HG03565 (cell line): ENCODE measurements around the gene KLK14.

ENCODE experiments used
- ATAC-seq: cut with Tn5 transposase; IDR thresholded peaks from one replicate; pipeline ENCODE4 v1.9.1; 2021; ENCODE audit warnings: mild to moderate bottlenecking, moderate library complexity; ENCODE audit not compliant: unreplicated experiment

KLK14 gene

GRCh38 chr19:51086153-51086850, 3.6 kb upstream of the KLK14 start:
- no peak for ATAC-seq

GRCh38 chr19:51084505-51084904, 1.8 kb upstream of the KLK14 start:
- no peak for ATAC-seq

- no peak for ATAC-seq
Observed at GRCh38 chr19:51083783-51084182, 1.1 kb upstream of the KLK14 start.

- no peak for ATAC-seq
Observed at GRCh38 chr19:51083181-51083580, 494 bp upstream of the KLK14 start.

- ATAC-seq = no peak
Observed at GRCh38 chr19:51081476-51081875, 1.2 kb downstream of the KLK14 start.

GRCh38 chr19:51079481-51080110, 3.1 kb downstream of the KLK14 start:
- no peak for ATAC-seq

- no peak for ATAC-seq
Observed at GRCh38 chr19:51078731-51079130, 4.0 kb downstream of the KLK14 start.

- ATAC-seq = no peak
Observed at GRCh38 chr19:51078104-51078503, 4.6 kb downstream of the KLK14 start.

- no peak for ATAC-seq
Observed at GRCh38 chr19:51076631-51077213, 6.0 kb downstream of the KLK14 start.

GRCh38 chr19:51075998-51076397, 6.7 kb downstream of the KLK14 start:
- no peak for ATAC-seq

GRCh38 chr19:51071095-51071405, 11.6 kb downstream of the KLK14 start:
- no peak for ATAC-seq

GRCh38 chr19:51070334-51071094, 12.2 kb downstream of the KLK14 start:
- ATAC-seq = no peak

GRCh38 chr19:51066393-51067186, 16.1 kb downstream of the KLK14 start:
- ATAC-seq = no peak

GRCh38 chr19:51065221-51065960, 17.3 kb downstream of the KLK14 start:
- no peak for ATAC-seq

- no peak for ATAC-seq
Observed at GRCh38 chr19:51064534-51065220, 18.0 kb downstream of the KLK14 start, which contains the start of gene KLK13. TSS of gene KLK13 (minus strand) at chr19:51065092. CDS start at chr19:51065067, 25 bp downstream.

- ATAC-seq = no peak
Observed at GRCh38 chr19:51063664-51064063, 19.0 kb downstream of the KLK14 start.

GRCh38 chr19:51060973-51061372, 21.7 kb downstream of the KLK14 start:
- ATAC-seq = no peak

- no peak for ATAC-seq
Observed at GRCh38 chr19:51060336-51060735, 22.4 kb downstream of the KLK14 start.

- ATAC-seq = no peak
Observed at GRCh38 chr19:51059715-51060114, 23.0 kb downstream of the KLK14 start.

GRCh38 chr19:51055866-51056265, 26.8 kb downstream of the KLK14 start:
- ATAC-seq = no peak
